NCI-H446 (cell line): ENCODE results near the gene LYRM1.
"Not testable (repeated sequence)": the region's sequence is repeated elsewhere in the genome, so short reads cannot be mapped to it uniquely, and the experiment has no call there.

Experiments
- DNase-seq, 2 experiments: peaks; one replicate each; lab custom pipeline; 2025; lab: John Stamatoyannopoulos, UW

LYRM1 gene

DNA sequence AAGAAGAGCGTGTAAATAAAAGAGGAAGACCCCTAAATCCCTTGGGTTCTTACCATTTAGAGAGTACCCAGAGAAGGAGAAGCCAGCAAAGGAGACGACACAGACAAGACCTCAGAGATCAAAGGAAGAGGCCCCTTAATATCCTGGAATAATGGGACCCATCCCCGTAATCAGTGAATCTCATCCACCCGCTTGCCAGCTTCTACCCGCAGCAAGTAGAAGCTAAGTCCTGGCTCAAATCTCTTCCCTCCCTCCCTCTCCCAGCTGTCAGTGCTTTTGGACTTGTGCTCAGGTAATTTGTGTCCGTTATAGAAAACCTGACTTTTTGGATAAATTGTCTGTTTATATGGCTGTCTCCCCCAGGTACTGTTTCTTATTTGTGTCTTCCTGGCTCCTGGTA lies 1.9 kb downstream of the LYRM1 start:
- no peak for DNase-seq

DNA sequence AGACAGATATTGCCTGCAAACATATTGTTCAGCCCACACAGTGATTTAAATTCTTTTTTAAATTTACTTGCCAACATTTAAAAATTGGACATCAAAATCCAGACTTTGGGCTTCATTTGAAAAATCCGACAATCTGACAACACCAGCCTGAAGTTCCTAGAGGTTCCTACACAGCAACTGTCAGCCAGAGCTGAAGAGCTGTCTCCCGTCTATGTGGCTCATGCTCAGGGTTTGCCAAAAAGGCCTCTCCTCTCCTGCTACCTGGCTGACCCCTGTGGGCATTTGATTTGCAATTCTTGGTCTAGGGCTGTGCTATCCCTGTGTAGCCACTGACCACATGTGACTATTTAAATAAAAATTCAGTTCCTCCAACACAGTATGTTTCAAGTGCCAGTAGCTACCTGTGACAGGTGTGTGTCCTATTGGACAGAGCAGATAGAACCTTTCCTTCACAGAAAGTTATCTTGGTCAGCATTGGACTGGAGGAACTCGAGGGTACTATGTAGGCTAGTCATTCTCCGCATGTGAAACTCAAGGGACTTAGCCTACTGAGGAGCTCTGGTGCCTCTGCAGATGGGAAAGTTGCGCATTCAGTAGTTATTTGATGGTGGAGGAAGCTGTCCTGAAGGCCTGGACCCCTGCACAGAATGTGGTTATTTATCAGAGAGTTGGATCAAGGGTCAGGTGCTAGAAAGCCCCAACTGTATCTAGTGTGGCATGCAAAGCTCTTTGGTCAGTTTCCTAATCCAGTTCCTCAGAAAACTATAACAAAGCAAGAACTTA lies 2.7 kb downstream of the LYRM1 start:
- no peak for DNase-seq

DNA sequence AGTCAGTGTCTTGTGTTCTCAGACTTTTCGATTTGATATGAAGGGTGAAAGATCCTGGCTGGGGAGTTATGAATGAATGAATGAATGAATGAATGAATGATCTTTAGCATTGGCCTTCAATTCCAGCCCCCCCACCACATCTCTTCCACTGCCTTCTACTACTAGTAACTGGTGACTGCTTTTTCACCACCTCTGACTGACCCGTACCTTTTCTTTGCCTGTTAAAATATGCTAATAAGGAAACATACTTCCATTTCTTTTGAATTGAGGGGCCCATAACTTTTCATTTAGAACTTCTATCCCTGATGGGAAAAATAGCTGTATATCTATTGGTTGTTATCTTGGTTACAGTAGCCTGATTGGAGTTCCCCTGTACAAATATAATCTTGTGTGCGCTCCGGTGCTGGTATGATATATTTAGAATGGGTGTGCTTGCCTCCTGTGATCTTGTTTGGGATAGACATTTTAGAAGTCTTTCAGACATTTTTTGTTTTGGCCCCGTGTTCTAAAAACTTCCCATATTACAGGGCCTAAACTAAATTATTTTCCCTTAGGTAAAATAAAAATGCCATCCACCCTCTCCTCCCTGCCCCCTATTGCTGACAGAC lies 3.4 kb downstream of the LYRM1 start:
- no peak for DNase-seq

DNA sequence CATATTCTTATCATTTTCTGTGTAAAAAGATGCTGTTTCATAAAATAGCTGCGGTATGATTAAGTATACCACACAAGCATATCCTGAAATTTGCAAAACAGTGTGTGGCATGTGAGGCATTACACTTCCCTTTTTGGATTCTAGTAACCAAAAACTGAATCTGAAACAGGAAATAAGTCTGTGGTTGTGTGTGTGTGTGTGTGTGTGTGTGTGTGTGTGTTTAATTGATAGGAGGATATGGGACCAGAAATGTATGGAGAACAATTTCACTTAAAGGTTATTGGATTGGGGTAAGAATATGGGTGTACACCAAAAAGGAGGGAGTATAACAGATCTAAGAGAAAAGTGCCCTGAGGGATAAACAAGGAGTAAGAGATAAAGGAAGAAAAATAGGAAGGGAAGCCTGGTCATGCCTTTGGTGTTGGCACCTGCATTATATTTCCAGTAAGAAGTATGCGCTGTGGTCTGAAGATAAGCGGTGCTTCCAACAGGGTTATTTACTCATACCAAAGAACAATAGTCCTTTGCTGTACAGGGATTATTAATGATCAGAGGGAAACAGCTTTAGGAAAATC lies 4.0 kb downstream of the LYRM1 start:
- no peak for DNase-seq

DNA sequence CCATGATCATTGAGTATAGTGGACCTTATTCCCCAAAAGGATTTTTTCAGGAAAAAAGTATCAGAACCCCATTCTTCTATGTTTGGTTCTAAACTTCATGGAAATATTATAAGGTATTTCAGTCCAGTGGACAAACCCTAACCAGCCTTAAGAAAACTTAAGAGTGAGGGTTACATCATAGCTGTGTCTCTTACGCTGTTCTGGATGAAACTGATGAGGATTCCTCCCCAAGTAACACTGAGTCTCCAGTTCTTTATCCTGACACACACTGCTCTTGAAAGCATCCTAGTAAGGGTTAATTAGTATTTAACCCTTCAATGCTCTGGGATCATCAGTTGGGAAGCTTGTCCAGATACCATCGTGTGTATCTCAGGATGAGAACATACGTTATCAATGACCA lies 5.0 kb downstream of the LYRM1 start:
- DNase-seq = no peak

DNA sequence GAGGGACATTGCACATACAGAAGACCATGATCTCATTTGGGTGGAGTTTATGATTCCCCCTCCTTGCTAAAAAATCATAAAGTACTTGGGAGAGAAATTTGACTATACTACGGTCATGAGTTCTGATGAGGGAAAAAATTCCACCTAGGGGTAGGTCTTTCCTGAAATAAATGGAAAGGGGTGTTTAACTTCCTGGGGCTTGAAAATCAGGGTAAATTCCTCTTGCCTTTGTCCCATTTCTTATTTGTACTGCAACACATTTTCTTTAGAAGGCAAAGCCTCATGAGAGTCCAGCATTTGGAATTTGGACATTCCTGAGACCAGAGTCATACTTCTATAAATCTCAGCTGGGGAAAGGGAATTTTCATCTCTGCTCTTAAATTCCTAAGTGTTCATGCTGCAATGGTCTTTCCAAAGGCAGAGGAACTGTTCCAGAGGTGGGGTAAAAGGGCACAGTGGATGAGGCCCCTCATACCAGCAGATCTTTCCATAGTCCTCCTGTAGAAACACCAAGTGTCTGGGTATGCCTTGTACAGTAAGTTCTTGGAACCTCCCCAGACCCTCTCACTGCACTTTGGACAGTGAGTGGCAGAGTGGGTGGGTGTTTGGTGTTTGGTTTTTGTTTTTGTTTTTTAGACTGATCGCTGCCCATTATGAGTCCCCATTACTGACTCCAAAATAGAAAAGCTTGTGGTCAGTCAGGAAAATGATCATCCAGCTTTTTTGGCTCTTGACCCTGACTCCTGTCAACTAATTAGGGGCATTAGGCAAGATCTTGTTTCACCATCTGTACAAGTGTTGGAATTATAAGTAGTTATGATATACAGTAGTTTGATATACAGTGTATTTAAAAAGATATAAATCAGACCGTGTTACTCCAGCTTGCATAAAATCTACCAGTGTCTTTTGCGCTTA lies 6.0 kb downstream of the LYRM1 start:
- no peak for DNase-seq

DNA sequence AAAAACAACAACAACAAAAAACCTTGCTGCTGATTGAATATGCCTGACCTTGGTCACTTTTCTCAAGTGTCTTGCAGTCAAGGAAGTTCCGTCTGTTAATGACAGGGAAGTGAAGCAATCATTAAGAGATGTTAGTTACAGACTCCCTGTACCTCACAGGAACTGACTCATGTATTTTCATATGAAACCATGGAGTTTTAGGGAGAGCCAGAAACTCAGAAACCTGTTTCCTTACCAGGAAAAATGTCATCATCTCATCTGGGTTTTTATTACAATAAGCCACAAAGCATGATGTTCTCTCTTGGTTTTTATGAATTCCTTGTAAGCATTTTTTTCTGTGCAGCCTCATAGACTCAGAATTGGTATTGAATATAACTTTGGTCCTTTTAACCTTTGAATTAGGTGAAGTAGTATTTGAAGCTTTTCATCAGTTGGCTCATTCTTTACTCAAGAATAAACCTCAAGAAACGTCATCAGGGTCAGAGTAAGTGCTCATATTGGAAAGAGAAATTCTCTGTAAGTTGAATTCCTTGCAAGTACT lies 10.3 kb downstream of the LYRM1 start:
- no peak for DNase-seq

DNA sequence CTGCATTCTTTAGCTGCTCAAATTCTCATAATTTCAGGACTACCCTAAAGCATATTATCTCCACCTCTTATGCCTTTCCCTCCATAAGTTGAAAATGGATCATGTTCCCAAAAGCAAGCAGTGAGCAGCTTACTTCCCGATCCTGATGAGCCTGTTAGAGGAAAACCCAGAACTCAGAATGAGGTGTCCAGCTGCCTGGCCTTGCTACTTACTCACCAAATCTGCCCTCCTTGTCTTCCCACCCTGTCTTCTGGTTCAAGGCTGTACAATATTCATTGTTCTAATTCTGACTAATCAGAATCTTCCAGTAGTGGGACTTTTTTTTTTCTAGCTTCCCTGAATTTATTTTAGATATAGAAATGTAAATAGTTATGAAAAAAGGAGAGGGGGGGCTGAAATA lies 10.8 kb downstream of the LYRM1 start:
- no peak for DNase-seq

DNA sequence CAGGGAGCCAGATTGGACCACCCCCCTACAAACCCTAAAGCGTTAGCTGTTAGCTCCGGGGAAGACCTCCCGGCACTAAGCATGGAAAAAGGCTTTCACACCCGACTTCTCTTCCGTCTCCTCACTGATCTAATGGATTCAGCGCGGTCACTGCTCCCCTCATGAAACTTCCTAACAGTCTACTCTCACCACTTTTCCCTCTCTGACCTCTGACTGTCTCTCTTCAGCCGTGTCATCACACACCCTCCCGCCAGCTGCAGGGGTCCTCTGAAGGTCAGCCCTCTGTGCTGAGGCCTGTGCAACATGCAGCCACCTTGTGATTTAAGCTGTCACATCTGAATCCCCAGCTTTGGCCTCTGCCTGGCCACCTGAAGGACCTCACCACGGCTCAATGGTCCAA lies 15.7 kb downstream of the LYRM1 start:
- DNase-seq = no peak

DNA sequence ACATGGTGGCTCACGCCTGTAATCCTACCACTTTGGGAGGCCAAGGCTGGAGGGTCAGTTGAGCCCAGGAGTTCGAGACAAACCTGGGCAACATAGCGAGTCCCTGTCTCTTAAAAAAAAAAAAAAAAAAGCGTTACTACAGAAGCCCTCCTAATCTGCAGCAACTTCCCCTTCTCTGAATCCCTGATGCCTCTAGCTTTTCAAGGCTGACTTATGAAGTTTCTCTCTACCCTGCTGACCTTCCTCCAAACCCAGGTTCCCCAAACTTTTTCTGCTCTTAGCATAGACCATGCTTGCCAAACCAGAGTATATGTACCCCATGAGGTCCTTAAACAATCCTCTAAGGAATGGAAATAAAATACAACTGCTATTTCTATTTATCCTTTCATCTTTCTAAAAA lies 16.4 kb downstream of the LYRM1 start:
- DNase-seq = no peak

DNA sequence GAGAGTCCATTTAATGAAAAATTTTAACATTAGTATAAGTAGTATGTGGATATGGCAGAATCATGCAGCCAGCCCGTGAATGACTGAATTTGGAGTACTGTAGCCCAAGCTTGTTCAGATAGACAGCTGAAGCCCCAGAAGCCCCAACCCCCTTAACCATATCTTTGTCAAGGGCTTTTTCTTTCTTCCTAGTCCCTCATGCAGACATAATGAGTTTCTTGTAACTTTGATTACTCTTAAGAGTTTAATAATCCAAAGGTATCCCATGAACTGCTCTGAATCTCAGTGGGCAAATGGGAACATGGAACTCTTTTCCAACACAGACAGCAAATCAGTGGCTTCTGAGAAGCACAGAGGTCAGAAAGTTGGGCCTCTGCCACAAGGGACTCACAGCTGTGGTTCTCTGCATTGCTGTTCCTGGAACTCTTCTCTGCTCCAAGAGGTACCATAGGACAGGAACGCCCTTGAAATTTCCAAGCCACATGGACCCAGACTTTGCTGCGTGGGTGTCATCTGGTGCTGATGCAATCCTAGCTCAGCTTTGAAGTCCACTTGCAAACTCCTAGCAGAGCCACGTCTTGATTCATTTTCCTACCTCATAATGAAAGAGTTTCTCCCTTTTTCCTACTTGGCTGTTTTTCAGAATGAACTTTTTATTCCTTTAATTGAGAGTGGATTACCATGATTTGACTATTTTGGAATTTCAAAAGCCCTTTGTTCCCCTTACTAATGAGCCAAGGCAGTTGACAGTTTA lies 18.1 kb downstream of the LYRM1 start:
- DNase-seq = no peak

DNA sequence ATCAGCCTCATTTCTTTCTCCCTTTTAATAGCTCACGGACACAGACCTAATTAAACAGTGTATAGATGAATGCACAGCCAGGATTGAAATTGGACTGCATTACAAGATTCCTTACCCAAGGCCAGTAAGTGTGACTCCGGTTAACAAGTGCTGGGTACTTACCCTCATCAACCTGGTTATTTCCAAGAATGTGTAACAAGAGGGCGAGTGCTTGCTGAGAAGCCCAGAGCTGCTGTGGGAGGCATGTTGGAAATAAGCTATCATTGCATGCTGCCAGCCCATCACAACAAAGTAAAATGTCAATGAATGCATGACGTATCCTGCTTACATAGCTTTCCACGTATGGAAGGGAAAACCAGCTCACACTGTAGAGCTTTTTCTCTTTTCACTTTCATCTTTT lies 19.5 kb downstream of the LYRM1 start:
- no peak for DNase-seq

DNA sequence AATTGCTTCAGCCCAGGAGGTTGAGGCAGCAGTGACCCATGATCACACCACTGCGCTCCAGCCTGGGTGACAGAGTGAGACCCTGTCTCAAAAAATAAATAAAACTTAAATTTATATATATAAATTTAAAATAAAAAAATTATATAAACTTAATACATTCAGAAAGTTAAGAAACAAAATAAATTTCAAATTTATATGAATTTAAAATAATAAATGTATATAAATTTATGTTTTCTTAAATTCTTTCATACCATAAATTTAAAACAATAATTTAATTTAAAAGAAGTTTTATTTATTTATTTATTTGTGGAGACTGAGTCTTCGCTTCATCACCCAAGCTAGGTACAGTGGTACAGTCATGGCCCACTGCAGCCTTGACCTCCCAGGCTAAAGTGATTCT lies 20.2 kb downstream of the LYRM1 start:
- no peak for DNase-seq

DNA sequence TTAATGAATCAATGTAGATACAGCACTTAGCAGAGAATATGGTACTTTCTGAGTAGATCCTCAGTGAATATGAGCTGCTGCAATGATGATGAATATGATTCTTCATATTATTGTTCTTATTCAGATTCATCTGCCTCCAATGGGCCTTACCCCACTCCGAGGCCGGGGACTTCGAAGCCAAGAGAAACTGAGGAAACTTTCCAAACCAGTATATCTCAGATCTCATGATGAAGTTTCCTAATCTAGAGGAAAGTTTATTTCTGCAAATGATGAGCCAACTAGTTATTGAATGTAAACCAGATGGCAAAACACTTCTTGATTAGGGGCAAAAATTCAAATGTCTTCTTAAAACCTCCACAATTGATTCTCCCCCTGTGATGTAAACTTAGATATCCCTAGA lies 23.3 kb downstream of the LYRM1 start:
- DNase-seq = no peak

DNA sequence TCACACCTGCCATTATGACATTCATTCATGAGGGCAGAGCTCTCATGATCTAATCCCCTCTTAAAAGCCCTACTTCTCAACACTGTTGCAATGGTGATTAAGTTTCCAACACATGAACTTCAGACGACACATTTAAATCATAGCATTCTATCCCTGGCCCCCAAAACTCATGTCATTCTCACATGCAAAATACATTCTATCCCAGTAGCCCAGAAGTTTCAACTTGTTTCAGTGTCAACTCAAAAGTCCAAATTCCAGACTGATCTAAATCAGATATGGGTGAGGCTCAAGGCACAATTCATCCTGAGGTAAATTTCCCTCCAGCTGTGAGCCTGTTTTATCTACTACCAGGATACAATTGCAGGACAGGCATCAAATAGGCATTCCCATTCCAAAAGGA lies 25.2 kb downstream of the LYRM1 start:
- DNase-seq = no peak

DNA sequence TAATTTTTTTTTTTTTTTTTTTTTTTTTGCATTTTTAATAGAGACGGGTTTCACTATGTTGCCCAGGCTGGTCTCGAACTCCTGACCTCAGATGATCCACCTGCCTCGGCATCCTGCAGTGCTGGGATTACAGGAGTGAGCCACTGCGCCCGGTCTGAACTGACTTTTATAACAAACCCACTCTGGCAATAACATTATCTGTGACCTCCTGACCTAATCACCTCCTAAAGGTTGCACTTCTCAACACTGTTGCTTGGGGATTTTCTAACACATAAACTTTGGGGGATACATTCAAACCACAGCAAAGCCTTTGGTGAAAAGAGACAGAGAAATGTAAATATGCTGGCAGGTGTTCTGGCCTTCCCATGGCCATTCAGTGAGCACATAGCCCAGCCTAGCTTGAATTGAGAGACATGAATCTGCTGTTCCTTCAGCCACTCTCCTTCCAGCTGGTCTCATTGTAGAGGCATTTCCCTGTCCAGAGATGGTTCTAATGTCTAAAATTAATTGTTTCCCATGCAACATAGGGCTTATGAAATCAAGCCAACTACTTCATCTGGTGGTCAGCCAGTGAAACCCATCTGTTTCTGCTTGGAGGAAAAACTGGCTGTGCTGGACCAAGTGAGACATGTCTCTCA lies 28.3 kb downstream of the LYRM1 start:
- DNase-seq = no peak

DNA sequence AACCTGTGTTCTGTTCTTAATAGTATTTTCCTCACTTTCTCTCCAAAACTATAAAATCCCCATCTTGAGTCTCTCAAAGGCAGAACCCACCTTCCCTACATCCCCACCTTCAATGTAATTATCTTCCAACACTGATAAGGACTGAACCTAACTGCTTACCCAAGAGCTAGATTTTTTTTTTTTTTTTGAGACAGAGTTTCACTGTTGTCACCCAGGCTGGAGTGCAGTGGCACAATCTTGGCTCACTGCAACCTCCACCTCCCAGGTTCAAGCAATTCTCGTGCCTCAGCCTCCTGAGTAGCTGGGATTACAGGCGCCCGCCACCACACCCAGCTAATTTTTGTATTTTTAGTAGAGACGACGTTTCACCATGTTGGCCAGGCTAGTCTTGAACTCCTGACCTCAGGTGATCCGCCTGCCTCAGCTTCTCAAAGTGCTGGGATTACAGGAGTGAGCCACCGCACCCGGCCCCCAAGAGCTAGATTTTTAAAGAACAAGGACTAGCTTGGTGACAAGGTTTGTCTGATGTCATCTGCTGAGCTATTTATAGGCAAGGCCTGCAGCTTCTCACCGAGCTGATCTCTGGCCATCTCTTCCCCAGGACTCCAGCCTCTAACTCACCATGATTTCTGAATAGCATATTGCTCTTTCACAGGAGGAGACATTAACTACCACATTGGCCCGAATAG lies 29.2 kb downstream of the LYRM1 start:
- not testable (repeated sequence) for DNase-seq

DNA sequence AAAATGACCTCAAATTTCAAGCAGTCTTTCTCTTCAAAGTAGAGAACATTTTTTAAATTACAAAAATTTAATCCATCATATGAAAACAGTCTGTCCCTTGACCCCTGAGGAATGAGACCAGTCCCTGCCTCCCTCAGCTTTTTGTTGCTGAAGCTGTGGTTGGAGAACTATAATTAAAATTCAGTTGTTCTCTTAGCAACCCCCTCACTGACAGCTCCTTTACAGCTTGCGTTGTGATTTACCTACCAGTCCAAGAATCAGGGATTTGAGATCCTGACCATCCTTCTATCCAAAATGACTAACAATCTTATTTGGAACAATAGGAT lies 29.8 kb downstream of the LYRM1 start:
- no peak for DNase-seq

DNA sequence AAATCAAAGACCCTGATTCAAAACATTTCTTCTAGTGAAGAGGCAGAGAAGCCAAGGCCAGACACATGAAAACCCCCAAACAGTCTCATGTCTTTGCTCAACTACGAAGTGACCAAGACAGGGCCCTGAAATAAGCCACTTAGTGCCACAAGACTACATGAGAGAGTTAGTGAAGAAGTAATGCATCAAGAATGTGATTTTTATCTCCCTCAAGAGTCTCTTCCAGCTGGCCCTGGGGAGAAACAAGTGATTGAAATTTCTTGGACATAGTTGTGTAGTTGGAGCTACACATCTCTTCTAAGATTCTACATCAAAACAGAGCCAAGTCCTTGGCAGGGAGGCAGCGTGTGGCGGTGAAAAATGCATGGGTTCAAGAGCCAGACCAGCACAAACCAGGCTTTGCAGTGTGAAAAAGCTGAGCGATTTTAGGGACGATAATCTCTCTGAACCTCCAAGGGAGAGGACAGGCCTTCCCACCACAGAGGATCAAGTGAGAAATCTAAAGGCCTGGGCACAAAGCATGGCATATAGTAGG lies 30.6 kb downstream of the LYRM1 start:
- no peak for DNase-seq

DNA sequence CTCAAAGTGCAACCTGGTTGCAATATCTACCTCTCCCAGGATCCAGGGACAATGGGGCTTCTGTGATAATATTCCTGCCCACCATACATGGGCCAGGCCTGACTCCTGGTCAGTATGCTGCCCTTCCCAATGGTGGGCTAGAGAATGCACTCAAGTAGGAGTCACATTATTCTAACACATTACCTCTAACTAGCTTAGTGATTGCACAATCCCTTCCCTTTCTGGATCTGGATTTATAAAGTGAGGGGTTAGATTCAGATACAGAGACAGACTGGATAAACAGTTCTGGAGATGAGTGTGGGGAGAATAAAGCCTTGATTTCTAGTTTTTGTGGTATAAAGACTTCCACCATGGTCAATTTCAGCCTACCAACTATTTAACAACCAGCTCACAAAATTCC lies 33.0 kb downstream of the LYRM1 start:
- DNase-seq = no peak
